H1 (cell line): ENCODE results near the gene DOCK1. TPM values are rescaled to one million over a fixed set of nuclear protein-coding genes. Genes with fewer than 3 reads are reported as not detected.

ENCODE experiments used
- SP1 ChIP-seq: IDR thresholded peaks from 2 replicates; pipeline ENCODE4 v1.6.1; 2011; ENCODE audit warnings: low read depth, low read length
- polyA plus RNA-seq, 7 experiments: library from polyadenylated mRNA; depleted of rRNA in 3 of 7; stranded (reverse) in 5 of 7; unstranded in 2 of 7; fragments of >200 nt in 5 of 7; fragments of 200-250 nt in 2 of 7; gene quantifications; 1 replicate in 5 of 7; 2 replicates in 1 of 7; 4 replicates in 1 of 7; pipeline versions ENCODE4 v1.2.1 to v1.2.3, GENCODE V29; 2011 to 2013; ENCODE audit warnings: missing spikeins in 2 of 7, mixed read lengths in 2 of 7
- total RNA-seq: library from RNA; stranded (reverse); fragmentation: NEBNext Ultra II Directional; extraction: Animal tissue kit (Norgen Biotek cat#: 25700); gene quantifications from 2 replicates; pipeline ENCODE4 v1.2.1, GENCODE V29; 2021
- TF ChIP-seq, protein P1 (sequence below): fragments of 300-600 bp; sonication (generic); IDR thresholded peaks from 2 replicates; pipeline ENCODE4 v1.7.1; 2012; ENCODE audit warnings: low read length, moderate library complexity, mild to moderate bottlenecking, inconsistent platforms; ENCODE audit not compliant: insufficient replicate concordance
- TF ChIP-seq, protein P2 (sequence below), 3 experiments: IDR thresholded peaks; 1 replicate in 2 of 3; 2 replicates in 1 of 3; pipeline versions ENCODE4 v1.5.1 to v1.6.1; 2011; ENCODE audit warnings: low read length in 3 of 3, mild to moderate bottlenecking in 3 of 3, inconsistent platforms in 2 of 3, low read depth in 1 of 3, moderate library complexity in 1 of 3; ENCODE audit not compliant: insufficient read depth in 1 of 3; ENCODE audit errors: control extremely low read depth in 1 of 3

DOCK1 gene
- total and polyA plus RNA-seq, 2 of the 8 experiments (the other 6 are each of a cell fraction or from before 2014, with no cell fraction given): 11.6 to 53.0 TPM

DNA sequence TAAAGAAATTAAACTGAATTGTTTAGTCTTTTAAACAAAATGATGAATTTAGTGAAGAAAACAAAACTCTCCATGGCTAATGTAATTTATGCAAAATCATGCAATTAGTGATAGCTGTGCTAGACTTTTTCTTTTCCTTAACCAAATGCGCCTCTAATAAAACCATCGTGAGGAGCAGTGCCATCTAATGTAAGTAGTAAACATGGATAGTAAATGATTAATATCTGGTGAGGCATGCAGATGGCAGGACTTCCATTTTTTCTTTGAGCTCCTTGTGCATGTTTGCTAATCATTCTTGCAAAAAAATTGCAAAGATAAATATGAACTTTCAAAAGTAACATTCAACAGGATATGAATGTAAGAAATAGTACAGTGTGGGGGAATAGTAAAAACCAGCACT, 288.9 kb downstream of the DOCK1 start (continued):
- TF ChIP-seq, protein P1, sequence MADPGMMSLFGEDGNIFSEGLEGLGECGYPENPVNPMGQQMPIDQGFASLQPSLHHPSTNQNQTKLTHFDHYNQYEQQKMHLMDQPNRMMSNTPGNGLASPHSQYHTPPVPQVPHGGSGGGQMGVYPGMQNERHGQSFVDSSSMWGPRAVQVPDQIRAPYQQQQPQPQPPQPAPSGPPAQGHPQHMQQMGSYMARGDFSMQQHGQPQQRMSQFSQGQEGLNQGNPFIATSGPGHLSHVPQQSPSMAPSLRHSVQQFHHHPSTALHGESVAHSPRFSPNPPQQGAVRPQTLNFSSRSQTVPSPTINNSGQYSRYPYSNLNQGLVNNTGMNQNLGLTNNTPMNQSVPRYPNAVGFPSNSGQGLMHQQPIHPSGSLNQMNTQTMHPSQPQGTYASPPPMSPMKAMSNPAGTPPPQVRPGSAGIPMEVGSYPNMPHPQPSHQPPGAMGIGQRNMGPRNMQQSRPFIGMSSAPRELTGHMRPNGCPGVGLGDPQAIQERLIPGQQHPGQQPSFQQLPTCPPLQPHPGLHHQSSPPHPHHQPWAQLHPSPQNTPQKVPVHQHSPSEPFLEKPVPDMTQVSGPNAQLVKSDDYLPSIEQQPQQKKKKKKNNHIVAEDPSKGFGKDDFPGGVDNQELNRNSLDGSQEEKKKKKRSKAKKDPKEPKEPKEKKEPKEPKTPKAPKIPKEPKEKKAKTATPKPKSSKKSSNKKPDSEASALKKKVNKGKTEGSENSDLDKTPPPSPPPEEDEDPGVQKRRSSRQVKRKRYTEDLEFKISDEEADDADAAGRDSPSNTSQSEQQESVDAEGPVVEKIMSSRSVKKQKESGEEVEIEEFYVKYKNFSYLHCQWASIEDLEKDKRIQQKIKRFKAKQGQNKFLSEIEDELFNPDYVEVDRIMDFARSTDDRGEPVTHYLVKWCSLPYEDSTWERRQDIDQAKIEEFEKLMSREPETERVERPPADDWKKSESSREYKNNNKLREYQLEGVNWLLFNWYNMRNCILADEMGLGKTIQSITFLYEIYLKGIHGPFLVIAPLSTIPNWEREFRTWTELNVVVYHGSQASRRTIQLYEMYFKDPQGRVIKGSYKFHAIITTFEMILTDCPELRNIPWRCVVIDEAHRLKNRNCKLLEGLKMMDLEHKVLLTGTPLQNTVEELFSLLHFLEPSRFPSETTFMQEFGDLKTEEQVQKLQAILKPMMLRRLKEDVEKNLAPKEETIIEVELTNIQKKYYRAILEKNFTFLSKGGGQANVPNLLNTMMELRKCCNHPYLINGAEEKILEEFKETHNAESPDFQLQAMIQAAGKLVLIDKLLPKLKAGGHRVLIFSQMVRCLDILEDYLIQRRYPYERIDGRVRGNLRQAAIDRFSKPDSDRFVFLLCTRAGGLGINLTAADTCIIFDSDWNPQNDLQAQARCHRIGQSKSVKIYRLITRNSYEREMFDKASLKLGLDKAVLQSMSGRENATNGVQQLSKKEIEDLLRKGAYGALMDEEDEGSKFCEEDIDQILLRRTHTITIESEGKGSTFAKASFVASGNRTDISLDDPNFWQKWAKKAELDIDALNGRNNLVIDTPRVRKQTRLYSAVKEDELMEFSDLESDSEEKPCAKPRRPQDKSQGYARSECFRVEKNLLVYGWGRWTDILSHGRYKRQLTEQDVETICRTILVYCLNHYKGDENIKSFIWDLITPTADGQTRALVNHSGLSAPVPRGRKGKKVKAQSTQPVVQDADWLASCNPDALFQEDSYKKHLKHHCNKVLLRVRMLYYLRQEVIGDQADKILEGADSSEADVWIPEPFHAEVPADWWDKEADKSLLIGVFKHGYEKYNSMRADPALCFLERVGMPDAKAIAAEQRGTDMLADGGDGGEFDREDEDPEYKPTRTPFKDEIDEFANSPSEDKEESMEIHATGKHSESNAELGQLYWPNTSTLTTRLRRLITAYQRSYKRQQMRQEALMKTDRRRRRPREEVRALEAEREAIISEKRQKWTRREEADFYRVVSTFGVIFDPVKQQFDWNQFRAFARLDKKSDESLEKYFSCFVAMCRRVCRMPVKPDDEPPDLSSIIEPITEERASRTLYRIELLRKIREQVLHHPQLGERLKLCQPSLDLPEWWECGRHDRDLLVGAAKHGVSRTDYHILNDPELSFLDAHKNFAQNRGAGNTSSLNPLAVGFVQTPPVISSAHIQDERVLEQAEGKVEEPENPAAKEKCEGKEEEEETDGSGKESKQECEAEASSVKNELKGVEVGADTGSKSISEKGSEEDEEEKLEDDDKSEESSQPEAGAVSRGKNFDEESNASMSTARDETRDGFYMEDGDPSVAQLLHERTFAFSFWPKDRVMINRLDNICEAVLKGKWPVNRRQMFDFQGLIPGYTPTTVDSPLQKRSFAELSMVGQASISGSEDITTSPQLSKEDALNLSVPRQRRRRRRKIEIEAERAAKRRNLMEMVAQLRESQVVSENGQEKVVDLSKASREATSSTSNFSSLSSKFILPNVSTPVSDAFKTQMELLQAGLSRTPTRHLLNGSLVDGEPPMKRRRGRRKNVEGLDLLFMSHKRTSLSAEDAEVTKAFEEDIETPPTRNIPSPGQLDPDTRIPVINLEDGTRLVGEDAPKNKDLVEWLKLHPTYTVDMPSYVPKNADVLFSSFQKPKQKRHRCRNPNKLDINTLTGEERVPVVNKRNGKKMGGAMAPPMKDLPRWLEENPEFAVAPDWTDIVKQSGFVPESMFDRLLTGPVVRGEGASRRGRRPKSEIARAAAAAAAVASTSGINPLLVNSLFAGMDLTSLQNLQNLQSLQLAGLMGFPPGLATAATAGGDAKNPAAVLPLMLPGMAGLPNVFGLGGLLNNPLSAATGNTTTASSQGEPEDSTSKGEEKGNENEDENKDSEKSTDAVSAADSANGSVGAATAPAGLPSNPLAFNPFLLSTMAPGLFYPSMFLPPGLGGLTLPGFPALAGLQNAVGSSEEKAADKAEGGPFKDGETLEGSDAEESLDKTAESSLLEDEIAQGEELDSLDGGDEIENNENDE: no peak
- TF ChIP-seq, protein P2, sequence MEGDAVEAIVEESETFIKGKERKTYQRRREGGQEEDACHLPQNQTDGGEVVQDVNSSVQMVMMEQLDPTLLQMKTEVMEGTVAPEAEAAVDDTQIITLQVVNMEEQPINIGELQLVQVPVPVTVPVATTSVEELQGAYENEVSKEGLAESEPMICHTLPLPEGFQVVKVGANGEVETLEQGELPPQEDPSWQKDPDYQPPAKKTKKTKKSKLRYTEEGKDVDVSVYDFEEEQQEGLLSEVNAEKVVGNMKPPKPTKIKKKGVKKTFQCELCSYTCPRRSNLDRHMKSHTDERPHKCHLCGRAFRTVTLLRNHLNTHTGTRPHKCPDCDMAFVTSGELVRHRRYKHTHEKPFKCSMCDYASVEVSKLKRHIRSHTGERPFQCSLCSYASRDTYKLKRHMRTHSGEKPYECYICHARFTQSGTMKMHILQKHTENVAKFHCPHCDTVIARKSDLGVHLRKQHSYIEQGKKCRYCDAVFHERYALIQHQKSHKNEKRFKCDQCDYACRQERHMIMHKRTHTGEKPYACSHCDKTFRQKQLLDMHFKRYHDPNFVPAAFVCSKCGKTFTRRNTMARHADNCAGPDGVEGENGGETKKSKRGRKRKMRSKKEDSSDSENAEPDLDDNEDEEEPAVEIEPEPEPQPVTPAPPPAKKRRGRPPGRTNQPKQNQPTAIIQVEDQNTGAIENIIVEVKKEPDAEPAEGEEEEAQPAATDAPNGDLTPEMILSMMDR (IDR thresholded peaks at IDR 0.05; ENCODE audit: control extremely low read depth in 1 of 3, insufficient read depth in 1 of 3, low read depth in 1 of 3, low read length in 3 of 3): no peak
- no peak for TF ChIP-seq SP1
